Glomerular visceral epithelial cell (primary cell): Measurements from ENCODE around the gene PIK3R1.

ENCODE experiments used
- DNase-seq: peaks from one replicate; pipeline ENCODE4 v3.0.0-alpha.2; 2016; ENCODE audit errors: extremely low spot score

The PIK3R1 gene

DNA sequence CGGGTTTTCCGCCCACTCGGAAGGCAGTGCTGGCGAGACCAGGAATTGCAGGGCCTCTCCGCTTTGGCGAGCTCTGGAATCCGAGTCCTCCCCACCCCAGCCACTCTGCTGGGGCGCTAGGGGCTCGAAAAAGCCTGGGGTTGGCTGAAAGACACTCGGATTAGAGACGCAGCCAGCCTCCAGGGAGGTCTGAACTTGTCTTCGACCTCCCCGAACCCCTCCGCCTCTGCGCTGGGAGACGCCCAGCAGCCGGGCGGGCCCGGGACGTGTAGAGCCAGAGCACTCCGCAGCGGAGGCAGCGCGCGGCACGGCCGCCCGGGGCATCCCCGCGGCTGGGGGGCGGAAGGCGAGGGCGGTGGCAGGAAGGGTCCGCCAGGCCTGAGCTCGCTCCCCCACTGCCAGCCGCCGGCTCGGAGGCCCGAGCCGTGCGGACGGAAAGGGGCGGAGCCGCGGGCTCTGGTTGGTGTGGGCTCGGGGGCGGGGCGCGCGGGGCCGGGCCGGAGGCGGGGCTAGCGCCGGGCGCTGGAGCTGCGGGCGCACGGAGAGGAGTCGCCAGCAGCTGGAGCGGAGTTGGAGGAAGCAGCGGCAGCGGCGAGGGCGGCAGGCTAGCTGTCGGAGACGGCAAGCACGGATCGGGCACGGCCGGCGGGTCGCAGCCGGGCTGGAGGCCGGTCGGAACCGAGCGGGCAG, at the start of gene PIK3R1:
Gene PIK3R1 (plus strand): TSS at position 549 of the 690 bp plus-strand sequence. CDS start 10,920 bp downstream, outside the sequence.
- DNase-seq = peak; percentile 98

DNA sequence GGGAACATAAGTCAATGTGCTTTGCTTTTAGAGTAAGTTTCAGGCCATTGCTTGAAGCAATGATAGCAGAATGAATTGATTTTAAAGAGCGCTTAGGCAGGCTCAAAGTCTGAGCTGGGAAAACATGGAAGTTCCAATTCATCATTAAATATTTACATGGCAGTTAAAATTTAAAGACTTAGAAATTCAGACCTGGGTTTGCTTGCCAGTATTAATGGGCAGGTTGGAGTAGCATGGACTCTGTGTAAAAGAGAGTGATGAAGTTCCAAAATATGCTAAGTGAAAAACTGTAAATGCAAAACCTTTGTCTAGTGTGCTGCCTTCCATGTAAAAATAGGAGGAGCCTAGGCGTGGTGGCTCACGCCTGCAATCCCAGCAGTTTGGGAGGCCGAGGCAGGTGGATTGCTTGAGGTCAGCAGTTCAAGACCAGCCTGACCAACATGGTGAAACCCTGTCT, 48.3 kb upstream of the PIK3R1 start:
- DNase-seq = no peak

DNA sequence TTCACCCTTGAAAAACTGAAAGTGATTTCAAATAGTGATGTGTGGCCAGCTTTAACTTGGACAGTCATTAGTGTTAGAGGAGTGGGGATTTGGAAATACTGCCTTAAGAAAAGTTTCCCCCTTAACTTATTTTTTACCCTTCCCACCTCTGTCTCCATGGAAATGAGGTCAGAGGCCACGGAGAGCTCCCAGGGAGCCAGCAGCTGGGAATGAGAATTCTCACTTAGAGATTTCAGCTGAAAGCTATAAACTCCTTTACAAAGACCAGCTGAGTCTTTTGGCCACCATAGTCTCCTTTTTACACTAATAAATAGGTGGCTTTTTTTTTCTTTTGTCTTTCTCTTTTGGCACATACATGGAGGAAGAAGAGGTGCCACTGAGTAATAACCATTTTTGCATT, 45.7 kb upstream of the PIK3R1 start:
- no peak for DNase-seq

- DNase-seq = no peak
Measured at GRCh38 chr5:68170826-68171558, 44.6 kb upstream of the PIK3R1 start.

GRCh38 chr5:68172314-68172713, 43.2 kb upstream of the PIK3R1 start:
- DNase-seq = no peak

DNA sequence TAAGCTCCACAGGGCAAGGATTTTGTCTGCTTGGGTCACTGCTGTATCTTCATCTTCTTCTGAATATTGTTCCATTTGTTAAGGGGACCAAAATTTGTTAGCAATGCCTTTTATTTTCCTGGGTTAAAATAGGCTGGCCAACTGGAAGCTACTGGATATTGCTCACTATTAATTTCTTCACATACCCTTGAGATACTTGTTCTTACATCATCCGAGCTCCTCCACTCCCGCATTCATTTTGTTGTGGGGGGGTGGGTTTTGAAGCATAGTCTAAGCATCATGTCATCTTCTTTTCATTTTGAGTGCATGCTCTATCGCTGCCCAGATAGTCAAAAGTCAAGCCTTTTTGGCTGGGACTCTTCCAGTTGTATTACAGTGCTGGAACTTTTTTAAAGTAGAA, 42.5 kb upstream of the PIK3R1 start:
- no peak for DNase-seq

- no peak for DNase-seq
Measured at GRCh38 chr5:68176253-68176652, 39.3 kb upstream of the PIK3R1 start.

DNA sequence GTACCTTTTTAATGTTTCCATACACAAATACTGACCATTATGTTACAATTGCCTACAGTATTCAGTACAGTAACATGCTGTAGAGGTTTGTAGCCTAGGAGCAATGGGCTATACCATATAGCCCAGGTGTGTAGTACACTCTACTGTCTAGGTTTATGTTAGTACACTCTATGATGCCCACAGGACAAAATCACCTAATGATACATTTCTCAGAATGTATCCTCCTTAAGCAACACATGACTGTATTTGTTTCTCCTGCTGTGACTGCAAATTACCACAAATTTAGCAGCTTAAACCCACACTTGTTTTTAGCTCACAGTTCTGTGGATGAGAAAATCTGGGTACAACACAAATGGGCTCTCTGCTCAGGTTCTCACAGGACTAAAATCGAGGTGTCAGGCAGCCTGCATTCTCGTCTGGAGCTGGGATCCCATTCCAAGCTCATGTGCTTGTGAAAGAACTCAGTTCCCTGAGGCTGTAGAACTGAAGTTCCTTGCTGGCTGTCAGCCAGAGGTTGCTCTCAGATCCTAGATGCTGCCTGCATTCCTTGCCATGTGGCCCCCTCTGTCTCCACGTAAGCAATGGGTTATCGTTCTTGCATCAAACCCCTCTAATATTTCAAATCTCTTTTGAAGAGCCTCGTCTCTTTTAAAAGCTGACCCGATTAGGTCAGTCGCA, 38.6 kb upstream of the PIK3R1 start:
- no peak for DNase-seq

GRCh38 chr5:68177676-68178075, 37.9 kb upstream of the PIK3R1 start:
- no peak for DNase-seq

GRCh38 chr5:68178579-68178978, 37.0 kb upstream of the PIK3R1 start:
- peak; percentile 35 for DNase-seq

- no peak for DNase-seq
Measured at GRCh38 chr5:68180121-68181038, 35.2 kb upstream of the PIK3R1 start.

DNA sequence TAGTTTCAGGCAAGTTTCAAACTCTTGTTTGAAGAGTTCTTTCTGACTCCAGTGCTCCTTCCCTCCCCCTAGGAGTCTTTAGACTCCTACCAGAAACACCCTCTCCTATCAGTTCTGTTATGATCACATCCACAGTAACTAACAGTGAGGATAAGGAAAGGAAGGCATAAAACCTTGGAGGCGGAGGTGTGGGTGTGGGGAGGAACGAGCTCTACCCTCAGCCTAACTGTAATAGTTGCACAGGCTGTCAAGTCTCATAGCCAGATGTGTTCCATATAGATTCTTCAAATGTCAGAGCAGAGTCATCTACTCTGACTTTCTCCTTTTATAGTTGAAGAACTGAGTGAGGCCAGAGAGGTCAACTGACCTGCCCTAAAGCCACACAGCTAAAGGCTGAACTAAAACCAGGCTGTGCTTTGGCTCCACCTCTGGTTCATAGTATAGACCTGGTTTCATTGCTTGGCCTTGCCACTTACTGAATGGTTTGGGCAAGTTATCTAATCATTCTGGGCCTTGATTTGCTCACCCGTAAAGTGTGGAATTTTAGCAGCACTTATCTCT, 34.4 kb upstream of the PIK3R1 start:
- DNase-seq = no peak

DNA sequence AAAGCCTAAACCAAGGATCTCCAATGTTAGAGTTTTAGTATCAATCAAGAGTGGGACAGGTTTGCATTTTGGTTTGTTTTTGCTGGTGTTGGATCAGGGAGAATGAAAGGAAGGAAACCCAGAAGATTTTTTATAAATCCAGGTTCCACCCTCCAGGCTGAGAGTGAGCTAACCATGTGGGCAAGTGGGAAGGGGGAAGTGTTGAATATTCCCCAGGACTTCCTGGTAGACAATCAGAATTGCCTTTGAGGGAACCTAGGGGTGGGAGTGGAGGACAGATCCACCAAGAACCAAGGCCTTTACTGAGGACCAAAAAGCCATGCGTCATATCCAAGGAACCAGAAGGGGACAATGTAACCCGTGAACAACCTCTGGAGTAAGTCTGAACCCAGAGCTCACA, 33.5 kb upstream of the PIK3R1 start:
- DNase-seq = no peak

GRCh38 chr5:68182534-68182933, 33.0 kb upstream of the PIK3R1 start:
- no peak for DNase-seq

DNA sequence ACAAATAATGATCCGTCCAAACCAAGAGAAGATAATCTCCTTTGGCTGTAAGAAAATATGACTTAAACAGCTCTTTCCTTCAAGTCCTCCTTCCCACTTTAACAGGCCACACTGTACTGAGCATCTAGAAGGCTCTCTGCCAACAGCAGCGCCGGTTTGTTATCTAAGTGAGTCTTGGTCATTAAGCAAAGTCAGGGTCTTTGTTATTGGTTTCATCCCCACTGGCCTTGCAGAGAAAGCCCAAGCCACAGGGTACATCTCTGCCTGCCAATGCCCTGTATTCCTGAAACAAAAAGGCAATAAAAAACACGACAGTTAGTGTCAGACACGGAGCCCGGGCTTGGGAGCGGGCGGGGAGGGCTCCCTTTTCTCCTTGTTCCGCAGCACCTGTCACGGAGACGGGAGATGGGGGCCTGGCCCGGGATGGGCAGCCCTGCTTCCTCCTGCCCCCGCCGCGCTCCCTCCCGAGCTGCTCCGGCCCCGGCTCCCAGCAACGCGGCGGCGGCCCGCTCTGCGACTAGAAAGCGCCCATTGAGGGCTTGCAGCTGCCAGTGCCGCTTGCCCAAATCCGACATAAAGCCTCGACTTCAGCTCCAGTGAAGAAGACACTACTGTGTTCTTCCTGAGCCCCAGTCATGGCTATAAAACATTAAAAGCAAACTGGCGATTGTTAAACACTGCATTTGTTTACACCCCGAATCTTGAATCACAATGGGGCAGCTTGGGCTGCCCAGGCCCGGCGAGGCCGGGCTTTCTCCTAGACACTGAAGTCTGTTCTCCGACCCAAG, 28.1 kb upstream of the PIK3R1 start:
- DNase-seq = no peak

DNA sequence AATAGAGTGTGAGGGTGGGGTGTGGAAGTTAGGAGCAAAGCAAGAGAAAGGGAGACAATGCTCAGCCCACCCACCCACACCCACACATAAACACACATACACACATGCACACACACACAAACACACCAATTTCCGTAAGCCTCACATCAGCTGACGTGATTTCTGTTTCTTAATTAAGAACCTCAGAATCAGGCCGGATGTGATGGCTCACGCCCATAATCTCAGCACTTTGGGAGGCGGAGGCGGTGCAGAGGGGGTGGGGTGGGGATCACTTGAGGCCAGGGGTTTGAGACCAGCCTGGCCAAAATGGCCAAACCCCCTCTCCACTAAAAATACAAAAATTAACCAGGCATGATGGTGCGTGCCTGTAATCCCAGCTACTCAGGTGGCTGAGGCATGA, 26.4 kb upstream of the PIK3R1 start:
- no peak for DNase-seq

- no peak for DNase-seq
Measured at GRCh38 chr5:68189613-68190012, 25.9 kb upstream of the PIK3R1 start.

DNA sequence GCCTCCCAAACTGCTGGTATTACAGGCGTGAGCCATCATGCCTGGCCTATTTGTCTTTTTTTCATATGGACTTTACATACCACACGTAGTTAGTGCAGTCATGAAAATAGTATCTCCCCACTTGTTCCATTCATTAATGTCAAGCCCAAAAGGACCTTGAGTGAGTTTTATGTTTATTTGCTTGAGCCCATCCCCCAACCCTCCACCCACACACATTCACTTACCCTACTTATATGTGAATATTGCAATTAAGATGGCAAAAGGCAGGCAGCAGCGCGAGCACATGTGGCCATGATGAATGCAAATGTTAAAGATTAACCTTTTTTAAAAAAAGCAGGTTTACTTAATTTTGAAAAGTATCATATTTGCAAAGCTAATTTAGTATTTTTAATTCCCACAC, 24.9 kb upstream of the PIK3R1 start:
- no peak for DNase-seq

GRCh38 chr5:68191083-68191791, 24.3 kb upstream of the PIK3R1 start:
- no peak for DNase-seq

- no peak for DNase-seq
Measured at GRCh38 chr5:68192679-68193060, 22.9 kb upstream of the PIK3R1 start.
